Mucosa of stomach (tissue), 1 donor: ENCODE measurements around the gene ASIC3.
A peak's percentile ranks its signal among the peaks of the same experiment; 100 is the strongest.

Experiments
- H3K27me3 ChIP-seq: one replicate; pipeline ENCODE4 v1.7.0; 2013; ENCODE audit warnings: mild to moderate bottlenecking, low read length; ENCODE audit not compliant: control insufficient read depth, insufficient read depth
- H3K36me3 ChIP-seq: one replicate; pipeline ENCODE4 v1.7.0; 2013; ENCODE audit warnings: low read length; ENCODE audit not compliant: control insufficient read depth, insufficient read depth
- H3K4me1 ChIP-seq: one replicate; pipeline ENCODE4 v1.7.0; 2013; ENCODE audit warnings: mild to moderate bottlenecking, low read length; ENCODE audit not compliant: control insufficient read depth, insufficient read depth
- H3K4me3 ChIP-seq: one replicate; pipeline ENCODE4 v1.7.0; 2013; ENCODE audit warnings: low read length
- H3K9ac ChIP-seq: one replicate; pipeline ENCODE4 v1.7.0; 2013; ENCODE audit warnings: mild to moderate bottlenecking, low read length, moderate library complexity
- H3K9me3 ChIP-seq: one replicate; pipeline ENCODE4 v1.7.0; 2013; ENCODE audit warnings: mild to moderate bottlenecking, low read length, moderate library complexity; ENCODE audit not compliant: control insufficient read depth
- donor health status: Pancreatic carcinoma.

ASIC3 gene

GRCh38 chr7:151028131-151028947 lies 20.0 kb upstream of the ASIC3 start, which contains the start of gene ABCB8:
ABCB8 (plus strand) TSS chr7:151028450; CDS start chr7:151028516, 66 bp downstream.
- H3K36me3 ChIP-seq: no peaks in the 10 kb centered on the region
- no peaks in the 10 kb centered on the region for H3K9me3 ChIP-seq
- peak within 1 kb of the TSS; percentile 99 for H3K4me3 ChIP-seq
- H3K9ac ChIP-seq: peak within 1 kb of the TSS; percentile 62
- no peaks in the 10 kb centered on the region for H3K27me3 ChIP-seq
- peaks cover 19% of the 10 kb centered on the region for H3K4me1 ChIP-seq

GRCh38 chr7:151028948-151029501 lies 19.3 kb upstream of the ASIC3 start:
- Histone ChIP-seq H3K4me1 (peaks cover 19% of the 10 kb centered on the region), H3K27me3 (no peaks in the 10 kb centered on the region), H3K9ac (peak overlapping the region; percentile 62), H3K4me3 (peak overlapping the region; percentile 99), H3K36me3 (no peaks in the 10 kb centered on the region), H3K9me3 (no peaks in the 10 kb centered on the region)

GRCh38 chr7:151031011-151031410 lies 17.3 kb upstream of the ASIC3 start:
- no peaks in the 10 kb centered on the region for H3K36me3 ChIP-seq
- H3K9ac ChIP-seq: no peak overlapping the region
- H3K4me1 ChIP-seq: peaks cover 19% of the 10 kb centered on the region
- no peaks in the 10 kb centered on the region for H3K9me3 ChIP-seq
- no peaks in the 10 kb centered on the region for H3K27me3 ChIP-seq
- H3K4me3 ChIP-seq: no peak overlapping the region

- H3K9me3 ChIP-seq: no peaks in the 10 kb centered on the region
Observed at GRCh38 chr7:151032936-151033863, 15.1 kb upstream of the ASIC3 start.

GRCh38 chr7:151033864-151034249 lies 14.5 kb upstream of the ASIC3 start:
- no peaks in the 10 kb centered on the region for H3K27me3 ChIP-seq
- no peaks in the 10 kb centered on the region for H3K36me3 ChIP-seq
- no peak overlapping the region for H3K9ac ChIP-seq
- H3K4me1 ChIP-seq: peaks cover 9% of the 10 kb centered on the region
- no peaks in the 10 kb centered on the region for H3K9me3 ChIP-seq
- H3K4me3 ChIP-seq: no peak overlapping the region

More at GRCh38 chr7:151032936-151033863, 15.1 kb upstream of the ASIC3 start:
- Histone ChIP-seq H3K36me3 (no peaks in the 10 kb centered on the region), H3K27me3 (no peaks in the 10 kb centered on the region), H3K4me1 (peaks cover 3% of the 10 kb centered on the region), H3K4me3 (no peak overlapping the region), H3K9ac (no peak overlapping the region)

GRCh38 chr7:151034312-151035025 lies 13.9 kb upstream of the ASIC3 start:
- Histone ChIP-seq H3K4me1 (peaks cover 12% of the 10 kb centered on the region), H3K27me3 (no peaks in the 10 kb centered on the region), H3K9ac (no peak overlapping the region), H3K4me3 (no peak overlapping the region), H3K36me3 (no peaks in the 10 kb centered on the region), H3K9me3 (no peaks in the 10 kb centered on the region)

- no peak overlapping the region for H3K4me3 ChIP-seq
- H3K9ac ChIP-seq: no peak overlapping the region
- H3K9me3 ChIP-seq: no peaks in the 10 kb centered on the region
- H3K27me3 ChIP-seq: no peaks in the 10 kb centered on the region
- H3K4me1 ChIP-seq: peaks cover 19% of the 10 kb centered on the region
- H3K36me3 ChIP-seq: no peaks in the 10 kb centered on the region
Observed at GRCh38 chr7:151035026-151035717, 13.2 kb upstream of the ASIC3 start.

GRCh38 chr7:151035902-151036301 lies 12.4 kb upstream of the ASIC3 start:
- Histone ChIP-seq H3K9ac (no peak overlapping the region), H3K27me3 (no peaks in the 10 kb centered on the region), H3K9me3 (no peaks in the 10 kb centered on the region), H3K4me3 (no peak overlapping the region), H3K4me1 (peaks cover 23% of the 10 kb centered on the region), H3K36me3 (no peaks in the 10 kb centered on the region)

- Histone ChIP-seq H3K4me3 (no peak overlapping the region), H3K36me3 (no peaks in the 10 kb centered on the region)
Observed at GRCh38 chr7:151038951-151039849, 9.1 kb upstream of the ASIC3 start.

GRCh38 chr7:151039850-151040548 lies 8.3 kb upstream of the ASIC3 start:
- H3K36me3 ChIP-seq: no peaks in the 10 kb centered on the region
- H3K9ac ChIP-seq: no peak overlapping the region

More at GRCh38 chr7:151038951-151039849, 9.1 kb upstream of the ASIC3 start:
- Histone ChIP-seq H3K27me3 (no peaks in the 10 kb centered on the region), H3K9me3 (no peaks in the 10 kb centered on the region), H3K9ac (peak overlapping the region; percentile 31), H3K4me1 (peaks cover 23% of the 10 kb centered on the region)

More at GRCh38 chr7:151039850-151040548, 8.3 kb upstream of the ASIC3 start:
- Histone ChIP-seq H3K4me3 (no peak overlapping the region), H3K27me3 (no peaks in the 10 kb centered on the region), H3K9me3 (no peaks in the 10 kb centered on the region), H3K4me1 (peaks cover 23% of the 10 kb centered on the region)
